DND-41 (cell line): Measurements from ENCODE around the gene PHKB.

Experiments
- ATAC-seq: fragments of 200-7000 bp; cut with Tn5 transposase; 3 replicates; pipeline ENCODE4 v1.9.1; 2021; ENCODE audit warnings: low read depth; ENCODE audit not compliant: insufficient read depth
- DNase-seq: peaks from one replicate; pipeline ENCODE4 v3.0.0-alpha.2; 2020
- H2AFZ ChIP-seq: 2 replicates; pipeline ENCODE4 v1.6.0; 2012; ENCODE audit warnings: low read depth, low read length
- H3K27ac ChIP-seq: 2 replicates; pipeline ENCODE4 v1.5.1; 2012; ENCODE audit warnings: low read length, inconsistent platforms
- H3K27me3 ChIP-seq: fragments of 200-600 bp; sonication (generic); 2 replicates; pipeline ENCODE4 v1.6.0; 2012; ENCODE audit warnings: low read length, mild to moderate bottlenecking, inconsistent platforms; ENCODE audit not compliant: insufficient read depth, poor library complexity
- H3K36me3 ChIP-seq: 2 replicates; pipeline ENCODE4 v1.5.1; 2012; ENCODE audit warnings: low read length, inconsistent platforms; ENCODE audit not compliant: insufficient read depth
- H3K4me1 ChIP-seq: 2 replicates; pipeline ENCODE4 v1.5.1; 2012; ENCODE audit warnings: mild to moderate bottlenecking, low read length; ENCODE audit not compliant: insufficient read depth
- H3K4me2 ChIP-seq: 2 replicates; pipeline ENCODE4 v1.6.0; 2012; ENCODE audit warnings: mild to moderate bottlenecking, moderate library complexity, low read length, inconsistent platforms; ENCODE audit not compliant: insufficient read depth
- H3K4me3 ChIP-seq, 2 experiments: fragments of 200-600 bp in 1 of 2; shearing (Covaris generic) in 1 of 2; 2 replicates each; pipeline ENCODE4 v1.5.1; 2012 to 2016; ENCODE audit warnings: inconsistent platforms in 2 of 2, low read length in 2 of 2, mild to moderate bottlenecking in 2 of 2, low read depth in 1 of 2, moderate library complexity in 1 of 2
- H3K79me2 ChIP-seq: 2 replicates; pipeline ENCODE4 v1.6.0; 2012; ENCODE audit warnings: low read length, inconsistent platforms; ENCODE audit not compliant: insufficient read depth
- H3K9ac ChIP-seq: 2 replicates; pipeline ENCODE4 v1.6.0; 2012; ENCODE audit warnings: low read depth, mild to moderate bottlenecking, inconsistent platforms, low read length, moderate library complexity
- H3K9me3 ChIP-seq: 2 replicates; pipeline ENCODE4 v1.5.1; 2012; ENCODE audit warnings: low read length, moderate library complexity, mild to moderate bottlenecking, inconsistent platforms; ENCODE audit not compliant: insufficient read depth, severe bottlenecking
- H4K20me1 ChIP-seq: 2 replicates; pipeline ENCODE4 v1.6.0; 2012; ENCODE audit warnings: low read length; ENCODE audit not compliant: insufficient read depth
- CTCF ChIP-seq: IDR thresholded peaks from 2 replicates; pipeline ENCODE4 v1.5.1; 2012; ENCODE audit warnings: borderline replicate concordance, low read length, moderate library complexity, mild to moderate bottlenecking; ENCODE audit not compliant: poor library complexity, severe bottlenecking; ENCODE audit errors: extremely low read depth
- EZH2 ChIP-seq: IDR thresholded peaks from 3 replicates; pipeline ENCODE4 v1.6.1; 2012; ENCODE audit warnings: borderline replicate concordance, low read depth, mild to moderate bottlenecking, moderate library complexity, low read length, inconsistent platforms; ENCODE audit not compliant: severe bottlenecking

The PHKB gene

DNA sequence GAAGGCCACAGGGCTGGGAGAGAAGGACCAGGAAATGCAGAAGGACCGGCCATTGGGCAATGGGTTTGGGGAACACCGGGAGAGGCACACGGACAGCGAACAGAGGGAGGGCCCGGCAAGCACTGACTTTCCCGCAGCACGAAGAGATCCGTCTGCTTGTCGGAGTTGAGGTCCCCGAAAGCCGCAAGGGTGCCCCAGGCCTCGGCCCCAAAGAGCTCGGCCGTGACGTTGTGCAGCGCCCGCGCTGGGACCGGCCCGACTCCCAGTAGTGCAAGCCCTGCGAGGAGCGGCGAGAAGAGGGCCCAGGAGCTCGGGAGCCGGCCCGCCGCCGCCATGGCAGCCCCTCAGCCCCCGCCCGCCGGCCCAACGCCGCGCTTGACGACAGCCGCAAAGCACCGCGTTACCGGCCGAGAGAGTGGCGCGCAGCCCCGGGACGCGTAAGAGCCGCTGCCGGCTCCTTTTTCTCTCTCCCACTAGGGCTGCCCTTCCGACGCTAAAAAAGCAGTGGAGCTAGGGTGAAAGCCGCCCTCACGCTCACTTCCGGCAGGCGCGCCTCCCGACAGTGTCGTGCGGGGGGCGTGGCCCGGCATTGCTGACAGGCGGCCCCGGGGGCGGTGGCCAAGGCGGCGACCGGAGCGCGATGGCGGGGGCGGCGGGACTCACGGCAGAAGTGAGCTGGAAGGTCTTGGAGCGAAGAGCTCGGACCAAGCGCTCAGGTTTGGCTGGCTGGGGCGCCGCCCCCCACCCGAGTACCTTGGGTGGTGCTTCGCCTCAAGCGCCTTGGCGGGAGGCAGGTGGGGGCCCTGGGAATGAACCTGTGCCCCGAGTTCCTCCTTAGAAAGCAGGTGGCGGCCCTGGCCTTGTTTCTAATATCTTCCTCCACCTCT, at the start of gene PHKB, which contains the start of gene ITFG1:
PHKB (plus strand) TSS at position 621 of the 887 bp plus-strand sequence; CDS start at position 641, 20 bp downstream.
ITFG1 (minus strand) TSS at position 353 of the 887 bp plus-strand sequence; CDS start at position 335, 18 bp downstream.
- Histone ChIP-seq H3K4me3 (peak within 1 kb of the TSS; percentile 71 to 72), H2AFZ (peak within 1 kb of the TSS; percentile 91), H4K20me1 (no peaks in the 10 kb centered on the region), H3K4me2 (peak within 1 kb of the TSS; percentile 83), H3K36me3 (peaks cover 15% of the 10 kb centered on the region), H3K9ac (peak within 1 kb of the TSS; percentile 87), H3K4me1 (peaks cover 53% of the 10 kb centered on the region), H3K27ac (peak within 1 kb of the TSS; percentile 83), H3K9me3 (no peaks in the 10 kb centered on the region), H3K79me2 (peaks cover 80% of the 10 kb centered on the region), H3K27me3 (no peaks in the 10 kb centered on the region)
- TF ChIP-seq CTCF (peak; percentile 31), EZH2 (no peak)
- ATAC-seq (peak; percentile 92), DNase-seq (peak; percentile 95)

- Histone ChIP-seq H2AFZ (no peak overlapping the region), H3K27ac (no peak overlapping the region), H3K4me3 (no peak overlapping the region), H4K20me1 (peaks cover 6% of the 10 kb centered on the region; the same call in 1 of the 2 replicates), H3K9me3 (no peaks in the 10 kb centered on the region), H3K79me2 (peaks cover 1% of the 10 kb centered on the region; the same call in 1 of the 2 replicates), H3K4me1 (no peaks in the 10 kb centered on the region), H3K4me2 (no peak overlapping the region), H3K36me3 (peaks cover 7% of the 10 kb centered on the region; the same call in 1 of the 2 replicates), H3K27me3 (no peaks in the 10 kb centered on the region), H3K9ac (no peak overlapping the region)
- DNase-seq (no peak), ATAC-seq (no peak)
- TF ChIP-seq CTCF = no peak
- TF ChIP-seq EZH2 = no peak
Measured at GRCh38 chr16:47413041-47413440, 48.1 kb upstream of the PHKB start.

GRCh38 chr16:47416869-47417268, 44.3 kb upstream of the PHKB start:
- no peak overlapping the region for H2AFZ ChIP-seq
- H3K9me3 ChIP-seq = no peaks in the 10 kb centered on the region
- ATAC-seq = no peak
- H3K27me3 ChIP-seq = no peaks in the 10 kb centered on the region
- no peaks in the 10 kb centered on the region for H4K20me1 ChIP-seq
- H3K79me2 ChIP-seq = no peaks in the 10 kb centered on the region
- no peak overlapping the region for H3K4me2 ChIP-seq
- no peak overlapping the region for H3K27ac ChIP-seq
- no peaks in the 10 kb centered on the region; the same call in 1 of the 2 replicates for H3K36me3 ChIP-seq
- TF ChIP-seq CTCF = no peak
- no peak for TF ChIP-seq EZH2
- no peak overlapping the region for H3K4me3 ChIP-seq
- H3K9ac ChIP-seq = no peak overlapping the region
- H3K4me1 ChIP-seq = no peaks in the 10 kb centered on the region
- no peak for DNase-seq
